ENCODE results near the gene TBR1. TPM values are rescaled to one million over a fixed set of nuclear protein-coding genes. Genes with fewer than 3 reads are reported as not detected.

TBR1 gene
- total RNA-seq, 1 experiment from 2014 or later, result not detected

- Histone ChIP-seq H3K9me2 (replicated peaks; ENCODE audit: low read length) (no peaks in the 10 kb centered on the region), H3K9ac (ENCODE audit: low read length) (peak overlapping the region; percentile 39), H2AFZ (ENCODE audit: low read length) (peak overlapping the region; percentile 96), H3K4me2 (ENCODE audit: low read length) (peak overlapping the region; percentile 93), H3K27ac (ENCODE audit: low read length) (no peak overlapping the region), H3K27me3 (ENCODE audit: low read length) (no peaks in the 10 kb centered on the region), H3K9me3 (ENCODE audit: low read length) (no peaks in the 10 kb centered on the region), H3K36me3 (ENCODE audit: low read depth, low read length) (peaks cover 7% of the 10 kb centered on the region; the same call in 1 of the 2 replicates), H3F3A (ENCODE audit: low read length, unreplicated experiment) (no peaks in the 10 kb centered on the region), H4K20me1 (ENCODE audit: low read length) (no peaks in the 10 kb centered on the region), H3K4me3 (ENCODE audit: low read length) (peak overlapping the region; percentile 65), H3K4me1 (ENCODE audit: insufficient read depth, low read length) (peaks cover 19% of the 10 kb centered on the region), H3K79me2 (ENCODE audit: low read length) (no peaks in the 10 kb centered on the region)
- DNase-seq, result peak; percentile 57
- peak; percentile 77 for ATAC-seq
- ChIA-PET POLR2A (ENCODE audit: unreplicated experiment) (no interaction called here), CTCF (no interaction called here)
- TF ChIP-seq, protein P1, sequence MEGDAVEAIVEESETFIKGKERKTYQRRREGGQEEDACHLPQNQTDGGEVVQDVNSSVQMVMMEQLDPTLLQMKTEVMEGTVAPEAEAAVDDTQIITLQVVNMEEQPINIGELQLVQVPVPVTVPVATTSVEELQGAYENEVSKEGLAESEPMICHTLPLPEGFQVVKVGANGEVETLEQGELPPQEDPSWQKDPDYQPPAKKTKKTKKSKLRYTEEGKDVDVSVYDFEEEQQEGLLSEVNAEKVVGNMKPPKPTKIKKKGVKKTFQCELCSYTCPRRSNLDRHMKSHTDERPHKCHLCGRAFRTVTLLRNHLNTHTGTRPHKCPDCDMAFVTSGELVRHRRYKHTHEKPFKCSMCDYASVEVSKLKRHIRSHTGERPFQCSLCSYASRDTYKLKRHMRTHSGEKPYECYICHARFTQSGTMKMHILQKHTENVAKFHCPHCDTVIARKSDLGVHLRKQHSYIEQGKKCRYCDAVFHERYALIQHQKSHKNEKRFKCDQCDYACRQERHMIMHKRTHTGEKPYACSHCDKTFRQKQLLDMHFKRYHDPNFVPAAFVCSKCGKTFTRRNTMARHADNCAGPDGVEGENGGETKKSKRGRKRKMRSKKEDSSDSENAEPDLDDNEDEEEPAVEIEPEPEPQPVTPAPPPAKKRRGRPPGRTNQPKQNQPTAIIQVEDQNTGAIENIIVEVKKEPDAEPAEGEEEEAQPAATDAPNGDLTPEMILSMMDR (conservative IDR thresholded peaks at IDR 0.05; ENCODE audit: low read depth, low read length), result 0 out of 2 replicates have a peak, but pooled peaks have one; percentile 9
- no peak for TF ChIP-seq EZH2 (IDR thresholded peaks at IDR 0.05; ENCODE audit: low read length, unreplicated experiment)
- BruUV-seq (replicated peaks), result no TSS peak
- intact Hi-C loops (cut with micrococcal nuclease), result loop anchor here (2.0 to 10.0 kb wide), 4 partner anchors 106 to 530 kb away; partner anchors contain the start of gene PSMD14
Observed at GRCh38 chr2:161414042-161415033, 1.8 kb upstream of the TBR1 start.

- H3K4me2 ChIP-seq (ENCODE audit: low read length), result peak overlapping the region; percentile 93
- peak overlapping the region; percentile 39 for H3K9ac ChIP-seq (ENCODE audit: low read length)
Observed at GRCh38 chr2:161415034-161415986, 787 bp upstream of the TBR1 start.

More at GRCh38 chr2:161415034-161415986, 787 bp upstream of the TBR1 start:
- ATAC-seq (peak; percentile 34), DNase-seq (peak; percentile 31)
- Histone ChIP-seq H3K4me3 (ENCODE audit: low read length) (peak overlapping the region; percentile 65), H3K27ac (ENCODE audit: low read length) (no peak overlapping the region), H3K9me3 (ENCODE audit: low read length) (no peaks in the 10 kb centered on the region), H3K36me3 (ENCODE audit: low read depth, low read length) (peaks cover 7% of the 10 kb centered on the region; the same call in 1 of the 2 replicates), H4K20me1 (ENCODE audit: low read length) (no peaks in the 10 kb centered on the region), H3K79me2 (ENCODE audit: low read length) (no peaks in the 10 kb centered on the region), H2AFZ (ENCODE audit: low read length) (peak overlapping the region; percentile 96), H3F3A (ENCODE audit: low read length, unreplicated experiment) (no peaks in the 10 kb centered on the region), H3K27me3 (ENCODE audit: low read length) (no peaks in the 10 kb centered on the region), H3K9me2 (replicated peaks; ENCODE audit: low read length) (no peaks in the 10 kb centered on the region), H3K4me1 (ENCODE audit: insufficient read depth, low read length) (peaks cover 19% of the 10 kb centered on the region)
- POLR2A ChIA-PET (ENCODE audit: unreplicated experiment), result no interaction called here
- TF ChIP-seq, protein P1 (conservative IDR thresholded peaks at IDR 0.05; ENCODE audit: low read depth, low read length), result no peak
- TF ChIP-seq EZH2phosphoT487 (IDR thresholded peaks at IDR 0.05; ENCODE audit: borderline replicate concordance, low read length), result no peak
- TF ChIP-seq EZH2 (IDR thresholded peaks at IDR 0.05; ENCODE audit: low read length, unreplicated experiment), result no peak
- intact Hi-C loops (cut with micrococcal nuclease), result loop anchor here (2.0 to 10.0 kb wide), 3 partner anchors 107 to 529 kb away; partner anchors contain the start of gene PSMD14
- CTCF ChIA-PET, result no interaction called here
- BruUV-seq (replicated peaks), result no TSS peak
